Lung (tissue), 12 donors: ENCODE measurements around the gene TWF2. TPM values are rescaled to one million over a fixed set of nuclear protein-coding genes. Genes with fewer than 3 reads are reported as not detected.
A peak's percentile ranks its signal among the peaks of the same experiment; 100 is the strongest.

ENCODE experiments used
- ATAC-seq: fragments of 200-7000 bp; cut with Tn5 transposase; one replicate; pipeline ENCODE4 v1.9.1; 2020; ENCODE audit warnings: moderate number of reproducible peaks; ENCODE audit not compliant: insufficient read depth, low FRiP score
- DNase-seq, 3 donors: peaks; one replicate each; pipeline ENCODE4 v3.0.0-alpha.2; 2013 to 2017
- H3K27ac ChIP-seq, 2 donors: one replicate each; pipeline ENCODE4 v1.5.1; 2013; ENCODE audit warnings: mild to moderate bottlenecking in 2 of 2, moderate library complexity in 2 of 2, control low read depth in 1 of 2, inconsistent platforms in 1 of 2, low read depth in 1 of 2, low read length in 1 of 2
- H3K27me3 ChIP-seq, 3 donors: one replicate each; pipeline ENCODE4 v1.5.1; 2013; ENCODE audit warnings: low read length in 2 of 3; ENCODE audit not compliant: control insufficient read depth in 3 of 3, insufficient read depth in 3 of 3
- H3K36me3 ChIP-seq, 4 donors: one replicate each; pipeline ENCODE4 v1.5.1; 2013; ENCODE audit warnings: low read length in 4 of 4, mild to moderate bottlenecking in 1 of 4, moderate library complexity in 1 of 4; ENCODE audit not compliant: control insufficient read depth in 4 of 4, insufficient read depth in 4 of 4
- H3K4me1 ChIP-seq, 5 donors: one replicate each; pipeline ENCODE4 v1.5.1; 2013; ENCODE audit warnings: low read length in 5 of 5, mild to moderate bottlenecking in 2 of 5, moderate library complexity in 1 of 5; ENCODE audit not compliant: control insufficient read depth in 5 of 5, insufficient read depth in 5 of 5
- H3K4me3 ChIP-seq: one replicate; pipeline ENCODE4 v1.5.1; 2013; ENCODE audit warnings: mild to moderate bottlenecking, control low read depth, moderate library complexity
- H3K9ac ChIP-seq, 2 donors: one replicate each; pipeline ENCODE4 v1.5.1; 2013; ENCODE audit warnings: low read length in 2 of 2, control low read depth in 1 of 2; ENCODE audit not compliant: insufficient read depth in 1 of 2
- H3K9me3 ChIP-seq, 4 donors: one replicate each; pipeline ENCODE4 v1.5.1; 2013; ENCODE audit warnings: low read length in 3 of 4, mild to moderate bottlenecking in 1 of 4, moderate library complexity in 1 of 4; ENCODE audit not compliant: control insufficient read depth in 4 of 4, insufficient read depth in 3 of 4
- CTCF ChIP-seq: IDR thresholded peaks from 2 replicates; pipeline ENCODE4 v1.5.1; 2012; ENCODE audit warnings: mild to moderate bottlenecking; ENCODE audit errors: control extremely low read depth, extremely low read depth
- WGBS, 2 donors: extraction: QIAGEN DNeasy Blood & Tissue Kit; methylation state at CpG; one replicate each; pipeline ENCODE4 v1.1.7; 2013; 5-methylcytosine and 5-hydroxymethylcytosine counted together
- polyA plus RNA-seq, 2 donors: library from polyadenylated mRNA; stranded (reverse); fragments of 200-250 nt; gene quantifications; one replicate each; pipeline ENCODE4 v1.2.1, GENCODE V29; 2013
- total RNA-seq, 2 donors: library from RNA; depleted of rRNA in 1 of 2; stranded (reverse); fragments of >200 nt in 1 of 2; gene quantifications; one replicate each; pipeline ENCODE4 v1.2.1, GENCODE V29; 2014 to 2021
- donor health status: control.
- donor health status: control.
- donor health status: Bipolar disorder and iron deficiency.
- donor health status: healthy.
- donor health status: DM: yes; HTN: yes; CAD: no.

The TWF2 gene
- total and polyA plus RNA-seq, 4 donors = 25.7 to 104 (median 60.7) TPM

DNA sequence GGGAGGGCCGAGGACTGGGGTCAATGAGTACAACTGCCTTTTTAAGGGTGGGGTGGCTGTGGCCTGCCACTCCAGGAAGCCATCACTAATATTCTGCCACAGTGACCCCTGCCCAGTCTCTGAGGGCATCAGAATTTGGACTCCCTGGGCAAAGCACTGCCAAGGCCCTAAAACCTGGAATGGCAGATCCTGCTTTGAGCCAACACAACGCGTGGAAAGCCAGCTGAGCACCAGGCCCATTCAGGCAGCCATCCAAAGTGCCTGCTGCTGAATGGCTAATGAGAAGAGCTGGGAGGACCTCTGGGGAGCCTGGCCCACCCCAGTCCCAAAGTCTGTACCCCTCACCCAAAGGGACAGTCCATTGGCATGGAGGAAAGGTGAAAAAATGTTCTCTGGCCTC is 5.0 kb downstream of the TWF2 start:
- peaks cover 0 to 55% (median 13%) of the 10 kb centered on the region in 4 donors for H3K36me3 ChIP-seq
- DNase-seq (no peak), ATAC-seq (no peak)
- WGBS, 2 donors = 75 to 87% methylated on average over 3 of the region's 3 CpGs
- H3K9ac ChIP-seq = no peak overlapping the region
- no peaks in the 10 kb centered on the region for H3K27me3 ChIP-seq
- no peak overlapping the region for H3K4me3 ChIP-seq
- TF ChIP-seq CTCF = no peak
- no peaks in the 10 kb centered on the region for H3K9me3 ChIP-seq
- peaks cover 6 to 20% (median 13%) of the 10 kb centered on the region in 5 donors for H3K4me1 ChIP-seq
- H3K27ac ChIP-seq = peak overlapping the region in 1 of 2 donors; percentile 51

- ATAC-seq (no peak), DNase-seq (no peak)
- WGBS, 2 donors = 91 to 92% methylated on average over 5 of the region's 5 CpGs
- Histone ChIP-seq H3K27ac (peak overlapping the region in 1 of 2 donors; percentile 8), H3K4me1 (peaks cover under 1 to 17% (median 13%) of the 10 kb centered on the region in 5 donors), H3K36me3 (peaks cover 0 to 64% (median 14%) of the 10 kb centered on the region in 4 donors), H3K4me3 (no peak overlapping the region), H3K9me3 (no peaks in the 10 kb centered on the region), H3K9ac (no peak overlapping the region), H3K27me3 (no peaks in the 10 kb centered on the region)
- TF ChIP-seq CTCF = no peak
Observed at GRCh38 chr3:52233108-52233591, 5.8 kb downstream of the TWF2 start.

GRCh38 chr3:52232279-52233107 is 6.5 kb downstream of the TWF2 start:
- WGBS, 2 donors = 90% methylated on average over 28 of the region's 28 CpGs
- H3K4me3 ChIP-seq = no peak overlapping the region
- peaks cover 0 to 67% (median 16%) of the 10 kb centered on the region in 4 donors for H3K36me3 ChIP-seq
- DNase-seq (no peak), ATAC-seq (no peak)
- no peaks in the 10 kb centered on the region for H3K9me3 ChIP-seq
- H3K27ac ChIP-seq = no peak overlapping the region
- peaks cover 0 to 13% (median 6%) of the 10 kb centered on the region in 5 donors for H3K4me1 ChIP-seq
- no peak for TF ChIP-seq CTCF
- no peak overlapping the region for H3K9ac ChIP-seq
- H3K27me3 ChIP-seq = no peaks in the 10 kb centered on the region
